Measurements from ENCODE around the gene TRIM71.
"Not testable (repeated sequence)": the region's sequence is repeated elsewhere in the genome, so short reads cannot be mapped to it uniquely, and the experiment has no call there.

Gene TRIM71

DNA sequence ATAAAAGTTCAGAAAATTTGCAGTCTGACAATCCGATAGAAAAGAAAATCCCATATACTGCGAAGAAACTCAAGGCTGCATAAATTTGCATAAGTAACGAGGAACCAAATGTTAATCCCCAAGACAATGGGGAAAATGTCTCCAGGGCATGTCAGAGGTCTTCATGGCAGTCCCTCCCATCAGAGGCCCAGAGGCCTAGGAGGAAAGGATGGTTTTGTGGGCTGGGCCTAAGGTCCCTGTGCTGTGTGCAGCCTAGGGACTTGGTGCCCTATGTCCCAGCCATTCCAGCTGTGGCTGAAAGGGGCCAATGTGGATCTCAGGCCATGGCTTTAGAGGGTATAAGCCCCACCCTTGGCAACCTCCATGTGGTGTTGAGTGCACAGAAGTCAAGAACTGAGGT, 112.4 kb downstream of the TRIM71 start:
- no peak overlapping the region for H3K4me3 ChIP-seq (ENCODE audit: low read depth, low read length)
- TF ChIP-seq, protein P1, sequence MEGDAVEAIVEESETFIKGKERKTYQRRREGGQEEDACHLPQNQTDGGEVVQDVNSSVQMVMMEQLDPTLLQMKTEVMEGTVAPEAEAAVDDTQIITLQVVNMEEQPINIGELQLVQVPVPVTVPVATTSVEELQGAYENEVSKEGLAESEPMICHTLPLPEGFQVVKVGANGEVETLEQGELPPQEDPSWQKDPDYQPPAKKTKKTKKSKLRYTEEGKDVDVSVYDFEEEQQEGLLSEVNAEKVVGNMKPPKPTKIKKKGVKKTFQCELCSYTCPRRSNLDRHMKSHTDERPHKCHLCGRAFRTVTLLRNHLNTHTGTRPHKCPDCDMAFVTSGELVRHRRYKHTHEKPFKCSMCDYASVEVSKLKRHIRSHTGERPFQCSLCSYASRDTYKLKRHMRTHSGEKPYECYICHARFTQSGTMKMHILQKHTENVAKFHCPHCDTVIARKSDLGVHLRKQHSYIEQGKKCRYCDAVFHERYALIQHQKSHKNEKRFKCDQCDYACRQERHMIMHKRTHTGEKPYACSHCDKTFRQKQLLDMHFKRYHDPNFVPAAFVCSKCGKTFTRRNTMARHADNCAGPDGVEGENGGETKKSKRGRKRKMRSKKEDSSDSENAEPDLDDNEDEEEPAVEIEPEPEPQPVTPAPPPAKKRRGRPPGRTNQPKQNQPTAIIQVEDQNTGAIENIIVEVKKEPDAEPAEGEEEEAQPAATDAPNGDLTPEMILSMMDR (conservative IDR thresholded peaks at IDR 0.05; ENCODE audit: low read depth, low read length), result no peak
- no peak for DNase-seq (ENCODE audit: low read depth)

DNA sequence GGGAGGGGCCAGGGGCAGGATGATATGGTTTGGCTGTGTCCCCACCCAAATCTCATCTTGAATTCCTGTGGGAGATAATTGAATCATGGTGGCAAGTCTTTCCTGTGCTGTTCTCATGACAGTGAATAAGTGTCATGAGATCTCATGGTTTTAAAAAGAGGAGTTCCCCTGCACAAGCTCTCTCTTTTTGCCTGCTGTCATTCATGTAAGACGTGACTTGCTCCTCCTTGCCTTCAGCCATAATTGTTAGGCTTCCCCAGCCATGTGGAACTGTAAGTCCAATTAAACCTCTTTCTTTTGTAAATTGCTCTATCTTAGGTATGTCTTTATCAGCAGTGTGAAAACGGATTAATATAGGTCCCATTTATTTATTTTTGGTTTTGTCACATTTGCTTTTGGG, 113.5 kb downstream of the TRIM71 start:
- DNase-seq (ENCODE audit: low read depth); H3K4me3 ChIP-seq (ENCODE audit: low read depth, low read length): not testable (repeated sequence)

DNA sequence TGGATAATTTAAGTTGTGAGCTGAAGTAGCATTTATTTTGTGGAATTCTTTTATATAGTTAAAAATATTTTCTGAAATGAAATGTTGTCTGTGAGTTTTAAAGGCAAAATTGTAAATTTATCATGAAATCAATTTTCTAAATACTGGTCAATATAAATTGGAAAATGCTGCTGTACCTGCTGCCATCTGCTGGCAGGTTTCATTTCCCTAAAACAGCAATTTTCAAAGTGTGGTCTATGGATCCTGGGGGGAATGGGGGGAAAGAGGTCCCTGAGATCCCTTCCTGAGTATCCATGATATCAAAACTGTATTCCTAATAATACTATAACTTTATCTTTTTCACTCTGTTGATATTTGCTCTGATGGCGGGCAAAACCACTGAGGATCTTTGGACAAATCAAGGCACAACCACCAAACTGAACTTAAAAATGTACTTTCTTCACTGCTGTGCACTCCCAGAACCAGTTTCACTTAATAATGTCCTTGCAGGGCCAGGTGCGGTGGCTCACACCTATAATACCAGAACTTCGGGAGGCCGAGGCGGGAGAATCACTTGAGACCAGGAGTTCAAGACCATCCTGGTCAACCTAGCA, 116.4 kb downstream of the TRIM71 start:
- TF ChIP-seq, protein P1 (conservative IDR thresholded peaks at IDR 0.05; ENCODE audit: low read depth, low read length), result peak; percentile 85
- no peak overlapping the region for H3K4me3 ChIP-seq (ENCODE audit: low read depth, low read length)
- peak; percentile 41 for DNase-seq (ENCODE audit: low read depth)

DNA sequence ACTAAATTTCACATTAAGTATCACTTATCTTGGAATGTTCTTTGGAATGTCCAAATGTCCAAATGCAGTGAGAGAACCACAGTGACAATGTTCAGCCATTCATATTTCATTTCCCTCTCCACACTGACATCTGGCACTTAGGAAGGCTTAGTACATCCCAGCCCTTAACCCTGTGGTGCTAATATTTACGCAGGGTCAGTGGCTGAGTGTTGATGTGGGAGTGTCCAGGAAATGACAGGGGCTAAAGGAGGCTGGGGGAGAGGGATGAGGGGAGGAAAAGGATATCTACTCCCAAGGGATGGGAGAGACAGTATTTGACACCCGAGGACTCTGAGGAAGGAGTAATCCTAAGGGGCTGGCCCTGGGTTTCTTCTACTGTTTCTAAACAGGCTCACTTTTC, 119.5 kb downstream of the TRIM71 start:
- no peak for DNase-seq (ENCODE audit: low read depth)
- TF ChIP-seq, protein P1 (conservative IDR thresholded peaks at IDR 0.05; ENCODE audit: low read depth, low read length), result no peak
- no peak overlapping the region for H3K4me3 ChIP-seq (ENCODE audit: low read depth, low read length)

DNA sequence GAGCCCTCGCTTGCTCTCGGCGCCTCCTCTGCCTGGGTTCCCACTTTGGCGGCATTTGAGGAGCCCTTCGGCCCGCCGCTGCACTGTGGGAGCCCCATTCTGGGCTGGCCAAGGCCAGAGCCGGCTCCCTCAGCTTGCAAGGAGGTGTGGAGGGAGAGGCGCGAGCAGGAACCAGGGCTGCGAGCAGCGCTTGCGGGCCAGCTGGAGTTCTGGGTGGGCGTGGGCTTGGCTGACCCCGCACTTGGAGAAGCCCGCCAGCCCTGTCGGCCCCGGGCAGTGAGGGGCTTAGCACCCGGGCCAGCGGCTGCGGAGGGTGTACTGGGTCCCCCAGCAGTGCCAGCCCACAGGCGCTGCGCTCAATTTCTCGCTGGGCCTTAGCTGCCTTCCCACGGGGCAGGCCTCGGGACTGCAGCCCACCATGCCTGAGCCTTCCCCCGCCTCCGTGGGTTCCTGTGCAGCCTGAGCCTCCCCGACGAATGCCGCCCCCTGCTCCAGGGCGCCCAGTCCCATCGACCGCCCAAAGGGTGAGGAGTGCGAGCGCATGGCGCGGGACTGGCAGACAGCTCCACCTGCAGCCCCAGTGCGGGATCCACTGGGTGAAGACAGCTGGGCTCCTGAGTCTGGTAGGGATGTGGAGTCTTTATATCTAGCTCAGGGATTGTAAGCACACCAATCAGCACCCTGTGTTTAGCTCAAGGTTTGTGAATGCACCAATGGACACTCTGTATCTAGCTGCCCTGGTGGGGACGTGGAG, 121.9 kb downstream of the TRIM71 start:
- DNase-seq (ENCODE audit: low read depth); H3K4me3 ChIP-seq (ENCODE audit: low read depth, low read length): not testable (repeated sequence)

DNA sequence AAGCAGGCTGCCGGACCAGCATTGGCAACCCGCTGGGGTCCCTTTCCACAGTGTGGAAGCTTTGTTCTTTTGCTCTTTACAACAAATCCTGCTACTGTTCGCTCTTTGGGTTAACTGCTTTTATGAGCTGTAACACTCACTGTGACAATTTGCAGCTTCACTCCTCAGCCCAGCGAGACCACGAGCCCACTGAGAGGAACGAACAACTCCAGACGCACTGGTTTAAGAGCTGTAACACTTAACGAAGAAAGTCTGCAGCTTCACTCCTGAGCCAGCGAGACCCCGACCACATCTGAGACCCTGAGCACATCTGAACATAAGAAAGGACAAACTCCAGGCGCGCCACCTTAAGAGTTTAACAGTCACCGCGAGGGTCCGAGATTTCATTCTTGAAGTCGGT, 122.9 kb downstream of the TRIM71 start:
- DNase-seq (ENCODE audit: low read depth), result no peak
- TF ChIP-seq, protein P1 (conservative IDR thresholded peaks at IDR 0.05; ENCODE audit: low read depth, low read length), result no peak
- no peak overlapping the region for H3K4me3 ChIP-seq (ENCODE audit: low read depth, low read length)

DNA sequence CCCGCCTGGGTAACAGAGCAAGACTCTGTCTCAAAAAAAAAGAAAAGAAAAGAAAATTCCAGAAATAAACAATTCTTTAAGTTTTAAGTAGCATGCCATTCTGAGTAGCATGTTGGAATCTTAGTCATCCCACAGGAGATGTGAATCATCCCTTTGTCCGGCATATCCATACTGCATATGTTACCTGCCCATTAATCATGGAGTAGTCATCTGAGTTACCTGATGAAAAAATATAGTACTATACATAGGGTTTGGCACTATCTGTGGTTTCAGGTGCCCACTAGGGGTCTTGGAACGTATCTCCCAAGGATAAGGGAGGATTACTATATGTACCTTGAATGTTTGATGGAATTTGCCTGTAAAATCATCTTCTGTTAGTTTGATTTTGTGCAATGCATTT, 127.3 kb downstream of the TRIM71 start:
- TF ChIP-seq, protein P1 (conservative IDR thresholded peaks at IDR 0.05; ENCODE audit: low read depth, low read length), result no peak
- no peak overlapping the region for H3K4me3 ChIP-seq (ENCODE audit: low read depth, low read length)
- DNase-seq (ENCODE audit: low read depth), result no peak

DNA sequence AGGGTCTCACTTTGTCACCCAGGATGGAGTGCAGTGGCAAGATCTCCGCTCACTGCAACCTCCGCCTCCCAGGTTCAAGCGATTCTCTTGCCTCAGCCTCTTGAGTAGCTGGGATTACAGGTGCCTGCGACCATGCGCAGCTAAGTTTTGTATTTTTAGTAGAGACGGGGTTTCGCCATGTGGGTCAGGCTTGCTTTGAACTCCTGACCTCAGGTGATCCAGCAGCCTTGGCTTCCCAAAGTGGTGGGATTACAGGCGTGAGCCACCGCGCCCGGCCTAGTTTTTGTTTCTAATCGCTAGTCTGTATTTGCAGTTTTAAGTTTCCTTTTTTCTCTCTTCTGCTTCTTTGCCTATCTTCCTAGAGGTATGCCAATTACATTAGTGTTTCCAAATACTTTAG, 127.8 kb downstream of the TRIM71 start:
- DNase-seq (ENCODE audit: low read depth), result not testable (repeated sequence)

More for the DNA sequence above, 127.8 kb downstream of the TRIM71 start:
- not testable (repeated sequence) for H3K4me3 ChIP-seq (ENCODE audit: low read depth, low read length)
